HG02623 (cell line): ENCODE results near the gene SLC24A5.

Experiments used
- ATAC-seq: cut with Tn5 transposase; IDR thresholded peaks from one replicate; pipeline ENCODE4 v1.9.1; 2021; ENCODE audit warnings: moderate library complexity; ENCODE audit not compliant: unreplicated experiment

Gene SLC24A5

GRCh38 chr15:48185529-48185928 is 64.7 kb downstream of the SLC24A5 start:
- ATAC-seq = no peak

GRCh38 chr15:48186271-48186670 is 65.5 kb downstream of the SLC24A5 start:
- ATAC-seq = no peak

GRCh38 chr15:48190932-48191573 is 70.3 kb downstream of the SLC24A5 start:
- no peak for ATAC-seq

- ATAC-seq = no peak
These were observed 70.9 kb downstream of the SLC24A5 start, which contains the start of gene CTXN2 for GRCh38 chr15:48191574-48192225. CTXN2 (plus strand) TSS chr15:48191665; CDS start chr15:48201301, 9,636 bp downstream.
